Upper lobe of left lung (tissue), 4 donors: ENCODE data around the gene ADGRL4.

ENCODE experiments used
- CTCF ChIP-seq, 6 experiments: fragments of 450-650 bp in 4 of 6; fragments of 200-600 bp in 2 of 6; sonication (generic) in 2 of 6; IDR thresholded peaks; one replicate each; pipeline ENCODE4 v1.5.1; 2016 to 2019; ENCODE audit warnings: antibody characterized with exemption in 6 of 6
- POLR2AphosphoS5 ChIP-seq, 2 donors: sonication (generic); formaldehyde crosslinking; IDR thresholded peaks; one replicate each; pipeline ENCODE4 v1.5.1; 2017; ENCODE audit warnings: antibody characterized with exemption in 2 of 2

- TF ChIP-seq POLR2AphosphoS5 (IDR thresholded peaks at IDR 0.05), result no peak
- no peak for TF ChIP-seq CTCF (IDR thresholded peaks at IDR 0.05)
Observed at GRCh38 chr1:79005945-79006344, 585 bp downstream of the ADGRL4 start.
